Astrocyte (in vitro differentiated cells and primary cell): ENCODE data around the gene MRPL40. TPM values are rescaled to one million over a fixed set of nuclear protein-coding genes. Genes with fewer than 3 reads are reported as not detected.
A peak's percentile ranks its signal among the peaks of the same experiment; 100 is the strongest.

Experiments used
- DNase-seq: peaks from one replicate; pipeline ENCODE4 v3.0.0-alpha.2; 2010; ENCODE audit warnings: low read depth
- FAIRE-seq: peaks from 2 replicates; lab custom pipeline; 2011; peaks lifted over from hg19 to GRCh38; lab: Jason Lieb, UNC
- H2AFZ ChIP-seq: 2 replicates; pipeline ENCODE4 v1.6.0; 2012; ENCODE audit warnings: low read depth, low read length, inconsistent platforms
- H3K27ac ChIP-seq: 2 replicates; pipeline ENCODE4 v1.5.1; 2011; ENCODE audit warnings: low read depth, low read length, inconsistent platforms
- H3K27me3 ChIP-seq: 2 replicates; pipeline ENCODE4 v1.6.0; 2011; ENCODE audit warnings: low read length, inconsistent platforms; ENCODE audit not compliant: insufficient read depth
- H3K36me3 ChIP-seq: 2 replicates; pipeline ENCODE4 v1.5.1; 2011; ENCODE audit warnings: low read length, inconsistent platforms; ENCODE audit not compliant: insufficient read depth
- H3K4me1 ChIP-seq: 2 replicates; pipeline ENCODE4 v1.5.1; 2011; ENCODE audit warnings: low read length, inconsistent platforms; ENCODE audit not compliant: insufficient read depth
- H3K4me2 ChIP-seq: 2 replicates; pipeline ENCODE4 v1.6.0; 2012; ENCODE audit warnings: low read length, inconsistent platforms
- H3K4me3 ChIP-seq: 2 replicates; pipeline ENCODE4 v1.5.1; 2011; ENCODE audit warnings: low read depth, mild to moderate bottlenecking, low read length, inconsistent platforms; ENCODE audit not compliant: insufficient read depth
- H3K79me2 ChIP-seq: 2 replicates; pipeline ENCODE4 v1.6.0; 2012; ENCODE audit warnings: mild to moderate bottlenecking, low read length, inconsistent platforms; ENCODE audit not compliant: insufficient read depth
- H3K9ac ChIP-seq: 2 replicates; pipeline ENCODE4 v1.6.0; 2012; ENCODE audit warnings: mild to moderate bottlenecking, low read length, inconsistent platforms
- H3K9me3 ChIP-seq: 2 replicates; pipeline ENCODE4 v1.5.1; 2012; ENCODE audit warnings: low read depth, mild to moderate bottlenecking, low read length, inconsistent platforms; ENCODE audit not compliant: insufficient read depth
- H4K20me1 ChIP-seq: 2 replicates; pipeline ENCODE4 v1.6.0; 2012; ENCODE audit warnings: low read length, inconsistent platforms; ENCODE audit not compliant: insufficient read depth
- H3K27ac Mint-ChIP-seq: one replicate; pipeline ENCODE4 v1.8.0; 2021; ENCODE audit warnings: mild to moderate bottlenecking, mixed read lengths; ENCODE audit not compliant: unreplicated experiment
- H3K27me3 Mint-ChIP-seq: one replicate; pipeline ENCODE4 v1.8.0; 2021; ENCODE audit warnings: low read depth, mixed read lengths; ENCODE audit not compliant: unreplicated experiment
- H3K36me3 Mint-ChIP-seq: one replicate; pipeline ENCODE4 v1.8.0; 2021; ENCODE audit warnings: low read depth, mixed read lengths; ENCODE audit not compliant: unreplicated experiment
- H3K4me1 Mint-ChIP-seq: one replicate; pipeline ENCODE4 v1.8.0; 2021; ENCODE audit warnings: low read depth, mixed read lengths; ENCODE audit not compliant: unreplicated experiment
- H3K4me3 Mint-ChIP-seq: one replicate; pipeline ENCODE4 v1.8.0; 2021; ENCODE audit warnings: mild to moderate bottlenecking, moderate library complexity, mixed read lengths; ENCODE audit not compliant: unreplicated experiment
- H3K9me3 Mint-ChIP-seq: one replicate; pipeline ENCODE4 v1.8.0; 2021; ENCODE audit warnings: mild to moderate bottlenecking, mixed read lengths; ENCODE audit not compliant: unreplicated experiment
- EZH2 ChIP-seq: IDR thresholded peaks from 2 replicates; pipeline ENCODE4 v1.6.1; 2012; ENCODE audit warnings: mild to moderate bottlenecking, low read length, inconsistent platforms; ENCODE audit not compliant: insufficient read depth
- total RNA-seq: library from RNA; stranded (reverse); gene quantifications from 2 replicates; pipeline ENCODE4 v1.2.1, GENCODE V29; 2021
- TF ChIP-seq, protein P1 (sequence below): IDR thresholded peaks from 2 replicates; pipeline ENCODE4 v1.5.1; 2011; ENCODE audit warnings: low read depth, mild to moderate bottlenecking, inconsistent platforms, low read length, moderate library complexity; ENCODE audit not compliant: insufficient read depth

Gene MRPL40
- total RNA-seq, 1 donor from 2014 or later = 34.7 TPM

DNA sequence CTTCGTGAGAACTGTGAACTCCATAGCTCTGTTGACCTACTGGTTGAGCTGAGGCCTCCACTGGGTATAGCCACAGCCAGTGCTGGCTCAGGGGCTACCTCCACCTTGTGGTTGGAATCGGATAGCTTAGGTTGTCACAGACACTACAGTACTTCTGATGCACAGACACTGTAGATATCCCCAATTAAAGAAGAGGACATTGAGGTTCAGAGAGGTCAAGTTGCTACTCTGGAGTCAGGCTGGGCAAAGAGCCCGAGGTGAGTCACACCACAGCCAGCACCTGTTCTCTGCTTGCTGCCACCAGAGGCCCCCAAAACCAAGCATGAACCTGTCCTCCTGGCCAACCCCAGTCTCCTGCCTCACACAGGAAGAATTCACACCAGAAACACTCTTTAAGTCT is 41.2 kb downstream of the MRPL40 start:
- Mint-ChIP-seq H3K27ac (no peak overlapping the region), H3K4me1 (peaks cover 18% of the 10 kb centered on the region), H3K4me3 (no peak overlapping the region), H3K27me3 (no peaks in the 10 kb centered on the region), H3K9me3 (no peaks in the 10 kb centered on the region), H3K36me3 (peaks cover 20% of the 10 kb centered on the region)
- no peak overlapping the region for H3K27ac ChIP-seq
- peaks cover 82% of the 10 kb centered on the region for H4K20me1 ChIP-seq
- H3K36me3 ChIP-seq = peaks cover 26% of the 10 kb centered on the region
- H2AFZ ChIP-seq = no peak overlapping the region
- FAIRE-seq = no peak
- H3K79me2 ChIP-seq = peaks cover 67% of the 10 kb centered on the region
- H3K9ac ChIP-seq = no peak overlapping the region
- no peak overlapping the region for H3K4me2 ChIP-seq
- peaks cover 7% of the 10 kb centered on the region for H3K4me1 ChIP-seq
- no peaks in the 10 kb centered on the region for H3K27me3 ChIP-seq
- DNase-seq = no peak
- H3K9me3 ChIP-seq = no peaks in the 10 kb centered on the region
- no peak overlapping the region for H3K4me3 ChIP-seq
- TF ChIP-seq, protein P1, sequence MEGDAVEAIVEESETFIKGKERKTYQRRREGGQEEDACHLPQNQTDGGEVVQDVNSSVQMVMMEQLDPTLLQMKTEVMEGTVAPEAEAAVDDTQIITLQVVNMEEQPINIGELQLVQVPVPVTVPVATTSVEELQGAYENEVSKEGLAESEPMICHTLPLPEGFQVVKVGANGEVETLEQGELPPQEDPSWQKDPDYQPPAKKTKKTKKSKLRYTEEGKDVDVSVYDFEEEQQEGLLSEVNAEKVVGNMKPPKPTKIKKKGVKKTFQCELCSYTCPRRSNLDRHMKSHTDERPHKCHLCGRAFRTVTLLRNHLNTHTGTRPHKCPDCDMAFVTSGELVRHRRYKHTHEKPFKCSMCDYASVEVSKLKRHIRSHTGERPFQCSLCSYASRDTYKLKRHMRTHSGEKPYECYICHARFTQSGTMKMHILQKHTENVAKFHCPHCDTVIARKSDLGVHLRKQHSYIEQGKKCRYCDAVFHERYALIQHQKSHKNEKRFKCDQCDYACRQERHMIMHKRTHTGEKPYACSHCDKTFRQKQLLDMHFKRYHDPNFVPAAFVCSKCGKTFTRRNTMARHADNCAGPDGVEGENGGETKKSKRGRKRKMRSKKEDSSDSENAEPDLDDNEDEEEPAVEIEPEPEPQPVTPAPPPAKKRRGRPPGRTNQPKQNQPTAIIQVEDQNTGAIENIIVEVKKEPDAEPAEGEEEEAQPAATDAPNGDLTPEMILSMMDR = no peak
- TF ChIP-seq EZH2 = no peak

- H3K9me3 Mint-ChIP-seq = no peaks in the 10 kb centered on the region
- Histone ChIP-seq H3K27ac (no peak overlapping the region), H3K36me3 (peaks cover 18% of the 10 kb centered on the region), H3K9me3 (no peaks in the 10 kb centered on the region), H2AFZ (no peak overlapping the region), H3K4me3 (no peak overlapping the region), H3K79me2 (peaks cover 76% of the 10 kb centered on the region), H3K9ac (no peak overlapping the region), H3K4me1 (peaks cover 7% of the 10 kb centered on the region), H3K4me2 (no peak overlapping the region), H3K27me3 (no peaks in the 10 kb centered on the region), H4K20me1 (peaks cover 64% of the 10 kb centered on the region)
- H3K27ac Mint-ChIP-seq = no peak overlapping the region
- FAIRE-seq (no peak), DNase-seq (no peak)
- H3K36me3 Mint-ChIP-seq = peaks cover 11% of the 10 kb centered on the region
- peaks cover 18% of the 10 kb centered on the region for H3K4me1 Mint-ChIP-seq
- TF ChIP-seq, protein P1 = no peak
- TF ChIP-seq EZH2 = no peak
- no peak overlapping the region for H3K4me3 Mint-ChIP-seq
- H3K27me3 Mint-ChIP-seq = no peaks in the 10 kb centered on the region
Observed at GRCh38 chr22:19476023-19476422, 43.7 kb downstream of the MRPL40 start.

DNA sequence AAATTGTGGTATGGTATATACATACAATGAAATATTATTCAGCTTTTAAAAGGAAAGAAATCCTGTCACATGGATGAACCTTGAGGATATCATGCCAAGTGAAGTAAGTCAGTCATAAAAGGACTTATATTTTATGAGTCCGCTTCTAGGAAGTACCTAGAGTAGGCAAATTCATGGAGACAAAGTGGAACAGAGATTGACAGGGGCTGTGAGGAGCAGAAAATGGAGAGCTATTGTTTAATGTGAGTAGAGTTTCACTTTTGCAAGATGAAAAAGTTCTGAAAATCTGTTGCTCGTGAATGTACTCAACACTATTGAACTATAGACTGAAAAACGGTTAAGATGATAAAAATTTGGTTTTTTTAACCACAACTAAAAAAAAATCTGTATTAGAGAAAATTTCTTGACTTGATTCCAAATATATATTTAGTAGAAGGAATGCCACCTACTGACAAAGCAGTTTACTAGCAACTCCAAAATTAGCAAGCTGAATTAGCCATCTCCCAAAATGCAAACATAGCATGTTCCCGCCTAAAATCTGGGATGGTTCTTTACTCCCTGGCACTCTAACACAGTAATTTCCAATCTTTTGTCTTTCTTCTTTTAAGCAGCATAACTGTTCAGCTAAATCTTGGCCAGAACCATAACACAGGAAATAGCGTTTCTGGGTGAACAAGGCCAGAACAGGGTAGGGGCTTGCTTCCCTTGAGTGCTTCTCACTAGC is 45.1 kb downstream of the MRPL40 start:
- FAIRE-seq = no peak
- Histone ChIP-seq H3K4me1 (peaks cover 7% of the 10 kb centered on the region), H4K20me1 (peaks cover 55% of the 10 kb centered on the region), H3K9me3 (no peaks in the 10 kb centered on the region), H3K27me3 (no peaks in the 10 kb centered on the region), H3K9ac (peak overlapping the region; percentile 94), H2AFZ (no peak overlapping the region), H3K36me3 (peaks cover 15% of the 10 kb centered on the region), H3K4me2 (peak overlapping the region; percentile 90), H3K79me2 (peaks cover 71% of the 10 kb centered on the region), H3K4me3 (peak overlapping the region; percentile 92), H3K27ac (no peak overlapping the region)
- Mint-ChIP-seq H3K27ac (no peak overlapping the region), H3K36me3 (peaks cover 11% of the 10 kb centered on the region), H3K4me1 (peaks cover 18% of the 10 kb centered on the region), H3K27me3 (no peaks in the 10 kb centered on the region), H3K9me3 (no peaks in the 10 kb centered on the region), H3K4me3 (peak overlapping the region; percentile 92)
- no peak for DNase-seq
- no peak for TF ChIP-seq EZH2
- TF ChIP-seq, protein P1 = peak; percentile 11
